NCI-H2196 treated with DMSO at 0.1 percent for 48 hours (cell line): Measurements from ENCODE around the gene ANGPTL4.
A peak's percentile ranks its signal among the peaks of the same experiment; 100 is the strongest.
"Not testable (repeated sequence)": the region's sequence is repeated elsewhere in the genome, so short reads cannot be mapped to it uniquely, and the experiment has no call there.

ENCODE experiments used
- DNase-seq: peaks from one replicate; lab custom pipeline; 2025; ENCODE audit not compliant: unreplicated experiment; lab: John Stamatoyannopoulos, UW

ANGPTL4 gene

DNA sequence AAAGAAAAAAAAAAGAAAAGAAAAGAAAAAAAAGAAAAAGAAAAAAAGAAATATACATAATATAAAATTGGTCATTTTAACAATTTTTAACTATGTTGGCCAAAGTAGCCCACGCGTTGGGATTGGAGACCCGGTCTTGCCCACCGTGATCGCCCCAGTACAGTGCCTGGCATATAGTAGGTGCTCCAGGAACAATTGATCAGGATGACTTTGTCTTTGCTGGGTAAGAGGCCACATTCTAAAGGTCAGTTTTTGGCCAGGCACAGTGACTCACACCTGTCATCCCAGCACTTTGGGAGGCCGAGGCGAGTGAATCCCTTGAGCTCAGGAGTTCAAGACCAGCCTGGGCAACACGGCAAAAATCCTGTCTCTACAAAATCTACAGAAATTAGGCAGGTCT, 3.8 kb upstream of the ANGPTL4 start:
- DNase-seq: no peak

DNA sequence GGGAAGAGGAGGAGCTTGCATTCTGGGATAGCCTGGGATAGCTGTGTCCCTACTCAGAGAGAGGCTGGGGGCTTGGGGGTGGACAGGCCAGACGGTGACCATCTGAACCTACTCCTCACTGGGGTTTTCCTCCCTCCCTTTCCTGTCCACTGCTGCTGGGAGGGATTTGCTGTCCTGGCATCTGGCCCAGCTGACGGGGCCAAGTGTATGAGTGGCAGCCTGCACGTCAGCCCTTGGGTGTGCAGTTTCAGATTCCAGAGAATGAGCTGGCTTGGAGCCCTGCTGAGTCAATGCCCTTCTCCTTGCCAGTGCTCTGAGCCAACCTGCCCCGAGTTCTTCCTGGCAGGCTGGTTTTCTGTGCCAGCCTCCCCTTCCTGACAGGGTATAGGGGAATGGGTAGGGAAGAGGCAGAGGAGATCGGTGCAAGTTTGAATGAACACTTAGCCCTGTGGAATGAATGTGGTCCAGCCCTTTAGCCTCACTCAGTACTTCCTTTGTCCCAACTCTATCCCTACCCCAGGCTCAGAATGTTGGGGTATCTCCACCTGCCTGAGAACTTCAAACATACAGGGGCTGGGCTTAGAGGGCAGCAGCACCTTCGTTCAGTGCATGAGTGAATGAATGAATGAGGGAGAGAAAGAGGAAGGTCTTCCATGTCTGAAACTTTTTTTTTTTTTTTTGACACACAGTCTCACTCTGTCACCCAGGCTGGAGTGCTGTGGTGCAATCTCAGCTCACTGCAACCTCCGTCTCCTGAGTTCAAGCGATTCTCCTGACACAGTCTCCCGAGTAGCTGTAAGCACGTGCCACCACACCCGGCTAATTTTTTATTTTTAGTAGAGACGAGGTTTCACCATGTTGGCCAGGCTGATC, 1.8 kb upstream of the ANGPTL4 start:
- DNase-seq: peak; percentile 95

DNA sequence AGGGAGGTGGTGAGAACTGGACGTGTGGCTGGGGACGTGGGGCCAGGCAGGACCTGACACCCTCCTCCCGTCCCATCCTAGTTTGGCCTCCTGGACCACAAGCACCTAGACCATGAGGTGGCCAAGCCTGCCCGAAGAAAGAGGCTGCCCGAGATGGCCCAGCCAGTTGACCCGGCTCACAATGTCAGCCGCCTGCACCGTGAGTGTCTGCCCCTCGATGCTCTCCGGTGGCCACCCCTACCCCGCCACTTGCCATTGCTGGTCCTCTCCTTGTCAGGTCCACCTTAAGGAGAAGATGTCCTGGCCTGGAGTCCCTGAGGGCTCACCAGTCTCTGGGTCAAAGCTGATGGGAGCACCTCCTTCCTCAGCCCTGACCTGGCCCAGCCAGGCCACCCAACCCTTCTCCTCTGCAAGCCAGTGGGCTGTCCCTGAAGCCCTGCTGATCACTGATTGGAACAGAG, 2.2 kb downstream of the ANGPTL4 start:
- DNase-seq: no peak

DNA sequence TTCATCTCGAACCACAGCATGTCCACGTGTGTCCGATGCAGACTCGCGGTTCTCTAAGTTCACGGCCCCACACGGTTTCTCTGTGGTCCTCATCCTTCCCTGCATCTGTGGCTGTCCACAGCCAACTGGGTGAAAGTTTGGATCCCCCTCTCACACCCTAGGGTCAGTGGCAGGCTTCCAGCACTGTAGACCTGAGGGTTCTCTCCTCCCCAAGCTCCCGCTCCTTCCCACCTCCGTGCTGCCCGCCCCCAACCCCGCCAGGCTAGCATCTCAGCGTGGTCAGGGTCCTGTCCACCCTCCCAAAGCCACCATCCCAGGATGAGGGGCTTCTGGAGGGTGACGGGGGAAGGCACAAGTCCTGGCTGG, 3.0 kb downstream of the ANGPTL4 start:
- DNase-seq: no peak

DNA sequence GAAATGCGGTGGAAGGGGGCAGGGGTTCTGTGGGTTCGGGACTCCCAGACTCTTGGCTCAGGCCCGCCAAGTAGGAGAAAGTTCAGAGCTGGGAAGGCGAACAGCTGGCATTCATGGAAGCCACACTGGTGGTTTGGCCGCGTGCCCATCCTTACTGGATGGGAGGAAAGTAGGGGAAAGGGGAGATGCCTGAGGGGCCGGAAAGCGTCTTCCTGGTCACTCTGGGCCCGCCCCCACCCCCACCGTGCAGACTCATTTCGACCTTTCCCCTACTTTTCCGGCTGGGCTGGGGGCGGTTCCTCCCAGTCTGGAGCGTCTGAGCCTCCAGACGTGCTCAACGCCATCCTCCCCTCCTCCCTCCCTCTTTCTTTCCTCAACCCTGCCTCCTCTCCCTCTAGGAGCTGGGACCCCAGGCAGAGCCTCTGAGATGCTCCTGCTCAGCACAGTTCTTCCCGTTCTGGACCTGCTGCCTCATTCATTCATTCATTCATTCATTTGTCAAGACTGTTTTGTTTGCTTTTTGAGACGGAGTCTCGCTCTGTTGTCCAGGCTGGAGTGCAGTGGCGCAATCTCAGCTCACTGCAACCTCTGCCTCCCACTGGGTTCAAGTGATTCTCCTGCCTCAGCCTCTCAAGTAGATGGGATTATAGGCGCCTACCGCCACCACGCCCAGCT, 3.5 kb downstream of the ANGPTL4 start:
- peak; percentile 76 for DNase-seq

DNA sequence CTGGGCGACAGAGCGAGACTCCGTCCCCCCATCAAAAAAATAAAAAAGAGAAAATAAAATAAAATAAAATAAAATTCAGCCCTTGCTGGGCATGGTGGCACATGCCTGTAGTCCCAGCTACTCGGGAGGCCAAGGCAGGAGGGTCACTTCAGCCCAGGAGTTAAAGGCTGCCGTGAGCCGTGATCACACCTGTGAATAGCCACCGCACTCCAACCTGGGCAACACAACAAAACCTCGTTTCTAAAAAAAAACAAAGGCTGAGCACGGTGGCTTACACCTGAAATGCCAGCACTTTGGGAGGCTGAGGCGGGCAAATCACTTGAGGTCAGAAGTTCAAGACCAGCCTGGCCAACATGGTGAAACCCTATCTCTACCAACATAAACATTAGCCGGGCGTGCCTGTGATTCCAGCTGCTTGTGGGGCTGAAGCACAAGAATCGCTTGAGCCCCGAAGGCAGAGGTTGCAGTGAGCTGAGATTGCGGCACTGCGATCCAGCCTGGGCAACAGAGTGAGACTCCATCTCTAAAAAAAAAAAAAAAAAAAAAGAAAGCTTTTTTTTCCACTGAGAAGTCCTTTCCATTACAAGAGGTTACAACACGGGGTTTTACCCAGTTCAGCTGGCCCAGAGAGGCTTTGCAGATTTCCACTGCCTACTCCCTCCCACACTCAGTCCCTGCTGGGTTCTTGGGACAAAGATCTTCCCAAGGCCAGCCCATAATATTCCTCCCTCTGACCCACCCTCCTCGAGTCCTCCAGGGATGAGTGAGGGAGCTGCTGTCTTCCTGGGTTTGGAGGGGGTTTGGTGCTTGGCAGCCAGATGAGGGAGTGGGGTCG, 6.4 kb downstream of the ANGPTL4 start:
- no peak for DNase-seq

DNA sequence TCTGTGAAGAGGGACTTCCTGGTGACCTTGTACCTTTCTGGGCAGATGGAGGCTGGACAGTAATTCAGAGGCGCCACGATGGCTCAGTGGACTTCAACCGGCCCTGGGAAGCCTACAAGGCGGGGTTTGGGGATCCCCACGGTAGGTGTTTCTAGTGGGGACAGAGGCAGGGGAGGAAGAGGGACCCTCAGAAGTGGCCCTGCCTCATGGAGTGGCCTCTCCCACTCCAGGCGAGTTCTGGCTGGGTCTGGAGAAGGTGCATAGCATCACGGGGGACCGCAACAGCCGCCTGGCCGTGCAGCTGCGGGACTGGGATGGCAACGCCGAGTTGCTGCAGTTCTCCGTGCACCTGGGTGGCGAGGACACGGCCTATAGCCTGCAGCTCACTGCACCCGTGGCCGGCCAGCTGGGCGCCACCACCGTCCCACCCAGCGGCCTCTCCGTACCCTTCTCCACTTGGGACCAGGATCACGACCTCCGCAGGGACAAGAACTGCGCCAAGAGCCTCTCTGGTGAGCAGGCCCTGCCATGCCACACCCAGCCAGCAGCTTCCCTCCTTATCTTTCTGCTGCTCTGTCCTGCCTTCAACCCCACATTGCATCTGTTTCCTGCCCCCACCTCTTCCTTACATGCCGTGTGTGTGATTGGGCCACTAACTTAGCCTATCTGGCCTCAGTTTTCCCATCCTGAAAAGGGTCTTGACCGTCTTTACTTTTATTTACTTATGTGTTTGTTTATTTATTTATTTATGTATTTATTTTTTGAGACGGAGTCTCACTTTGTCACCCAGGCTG, 7.3 kb downstream of the ANGPTL4 start:
- no peak for DNase-seq

DNA sequence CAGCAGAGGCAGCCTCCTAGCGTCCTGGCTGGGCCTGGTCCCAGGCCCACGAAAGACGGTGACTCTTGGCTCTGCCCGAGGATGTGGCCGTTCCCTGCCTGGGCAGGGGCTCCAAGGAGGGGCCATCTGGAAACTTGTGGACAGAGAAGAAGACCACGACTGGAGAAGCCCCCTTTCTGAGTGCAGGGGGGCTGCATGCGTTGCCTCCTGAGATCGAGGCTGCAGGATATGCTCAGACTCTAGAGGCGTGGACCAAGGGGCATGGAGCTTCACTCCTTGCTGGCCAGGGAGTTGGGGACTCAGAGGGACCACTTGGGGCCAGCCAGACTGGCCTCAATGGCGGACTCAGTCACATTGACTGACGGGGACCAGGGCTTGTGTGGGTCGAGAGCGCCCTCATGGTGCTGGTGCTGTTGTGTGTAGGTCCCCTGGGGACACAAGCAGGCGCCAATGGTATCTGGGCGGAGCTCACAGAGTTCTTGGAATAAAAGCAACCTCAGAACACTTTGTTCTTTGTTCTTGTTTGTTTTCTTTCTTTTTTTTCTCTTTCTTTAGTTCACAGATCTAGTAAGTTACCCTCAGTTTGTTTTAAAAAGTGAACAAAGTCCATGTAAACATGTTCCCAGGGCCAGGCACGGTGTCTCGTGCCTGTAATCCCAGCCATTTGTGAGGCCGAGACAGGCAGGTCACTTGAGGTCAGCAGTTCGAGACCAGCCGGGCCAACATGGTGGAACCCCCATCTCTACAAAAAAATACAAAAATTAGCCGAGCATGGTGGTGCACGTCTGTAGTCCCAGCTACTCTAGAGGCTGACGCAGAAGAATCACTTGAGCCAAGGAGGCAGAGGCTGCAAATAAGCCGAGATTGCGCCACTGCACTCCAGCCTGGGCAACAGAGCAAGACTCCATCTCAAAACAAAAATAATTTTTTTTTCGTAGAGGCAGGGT, 10.2 kb downstream of the ANGPTL4 start:
- DNase-seq: no peak

DNA sequence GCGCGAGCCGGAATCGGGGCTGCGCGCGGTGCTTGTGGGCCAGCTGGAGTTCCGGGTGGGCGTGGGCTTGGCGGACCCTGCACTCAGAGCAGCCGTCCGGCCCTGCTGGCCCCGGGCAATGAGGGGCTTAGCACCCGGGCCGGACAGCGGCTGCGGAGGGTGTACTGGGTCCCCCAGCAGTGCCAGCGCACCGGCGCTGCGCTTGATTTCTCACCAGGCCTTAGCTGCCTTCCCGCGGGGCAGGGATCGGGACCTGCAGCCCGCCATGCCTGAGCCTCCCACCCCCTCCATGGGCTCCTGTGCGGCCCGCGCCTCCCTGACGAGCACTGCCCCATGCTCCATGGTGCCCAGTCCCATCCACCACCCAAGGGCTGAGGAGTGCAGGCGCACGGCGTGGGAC, 11.8 kb downstream of the ANGPTL4 start:
- not testable (repeated sequence) for DNase-seq

DNA sequence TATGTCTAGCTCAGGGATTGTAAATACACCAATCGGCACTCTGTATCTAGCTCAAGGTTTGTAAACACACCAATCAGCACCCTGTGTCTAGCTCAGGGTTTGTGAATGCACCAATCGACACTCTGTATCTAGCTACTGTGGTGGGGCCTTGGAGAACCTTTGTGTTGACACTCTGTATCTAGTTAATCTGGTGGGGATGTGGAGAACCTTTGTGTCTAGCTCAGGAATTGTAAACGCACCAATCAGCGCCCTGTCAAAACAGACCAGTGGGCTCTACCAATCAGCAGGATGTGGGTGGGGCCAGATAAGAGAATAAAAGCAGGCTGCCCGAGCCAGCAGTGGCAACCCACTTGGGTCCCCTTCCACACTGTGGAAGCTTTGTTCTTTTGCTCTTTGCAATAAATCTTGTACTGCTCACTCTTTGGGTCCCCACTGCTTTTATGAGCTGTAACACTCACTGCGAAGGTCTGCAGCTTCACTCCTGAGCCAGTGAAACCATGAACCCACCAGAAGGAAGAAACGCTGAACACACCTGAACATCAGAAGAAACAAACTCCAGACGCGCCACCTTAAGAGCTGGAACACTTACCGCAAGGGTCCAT, 12.5 kb downstream of the ANGPTL4 start:
- DNase-seq: not testable (repeated sequence)

DNA sequence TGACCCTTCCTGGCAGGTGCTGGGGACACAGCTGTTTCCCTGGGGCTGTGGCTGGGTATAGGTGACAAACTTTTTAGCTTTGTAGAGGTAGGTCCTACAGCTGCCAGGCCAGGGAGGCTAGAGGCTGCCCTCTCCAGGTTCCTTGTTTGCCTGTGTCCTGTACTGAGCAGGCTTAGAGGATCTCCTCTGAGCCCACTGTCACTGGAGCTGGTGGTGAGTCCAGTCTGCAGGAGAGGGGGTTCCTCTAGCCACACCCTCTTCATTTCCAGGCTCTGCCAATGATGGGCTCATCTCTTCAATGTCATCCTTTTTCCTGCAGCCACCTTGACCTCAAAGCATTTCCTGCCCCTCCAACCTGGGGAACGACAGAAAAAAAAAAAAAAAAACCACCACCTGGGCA, 13.6 kb downstream of the ANGPTL4 start:
- DNase-seq: no peak

DNA sequence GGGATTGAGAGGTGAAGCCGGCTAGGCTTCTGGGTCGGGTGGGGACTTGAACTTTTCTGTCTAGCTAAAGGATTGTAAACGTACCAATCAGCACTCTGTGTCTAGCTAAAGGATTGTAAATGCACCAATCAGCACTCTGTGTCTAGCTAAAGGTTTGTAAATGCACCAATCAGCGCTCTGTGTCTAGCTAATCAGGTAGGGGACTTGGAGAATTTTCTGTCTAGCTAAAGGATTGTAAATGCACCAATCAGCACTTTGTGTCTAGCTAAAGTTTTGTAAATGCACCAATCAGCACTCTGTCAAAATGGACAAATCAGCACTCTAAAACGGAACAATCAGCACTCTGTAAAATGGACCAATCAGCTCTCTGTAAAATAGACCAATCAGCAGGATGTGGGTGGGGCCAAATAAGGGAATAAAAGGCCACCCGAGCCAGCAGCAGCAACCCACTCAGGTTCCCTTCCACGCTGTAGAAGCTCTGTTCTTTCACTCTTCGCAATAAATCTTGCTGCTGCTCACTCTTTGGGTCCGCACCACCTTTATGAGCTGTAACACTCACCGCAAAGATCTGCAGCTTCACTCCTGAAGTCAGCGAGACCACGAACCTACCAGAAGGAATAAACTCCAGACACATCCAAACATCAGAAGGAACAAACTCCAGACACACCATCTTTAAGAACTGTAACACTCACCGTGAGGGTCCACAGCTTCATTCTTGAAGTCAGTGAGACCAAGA, 15.4 kb downstream of the ANGPTL4 start:
- not testable (repeated sequence) for DNase-seq

DNA sequence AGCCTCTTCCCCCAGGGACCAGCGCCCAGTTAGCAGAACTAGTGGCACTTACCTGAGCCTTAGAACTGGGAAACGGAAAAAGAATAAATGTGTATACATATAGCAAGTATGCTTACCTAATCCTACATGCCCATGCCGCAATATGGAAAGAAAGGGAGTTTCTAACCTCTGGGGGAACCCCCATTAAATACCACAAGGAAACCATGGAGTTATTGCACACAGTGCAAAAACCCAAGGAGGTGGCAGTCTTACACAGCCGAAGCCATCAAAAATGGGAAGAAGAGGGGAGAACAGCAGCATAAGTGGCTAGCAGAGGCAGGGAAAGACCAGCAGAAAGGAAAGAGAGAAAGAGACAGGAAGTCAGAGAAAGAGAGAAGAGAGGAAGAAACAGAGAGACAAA, 20.6 kb downstream of the ANGPTL4 start:
- not testable (repeated sequence) for DNase-seq

DNA sequence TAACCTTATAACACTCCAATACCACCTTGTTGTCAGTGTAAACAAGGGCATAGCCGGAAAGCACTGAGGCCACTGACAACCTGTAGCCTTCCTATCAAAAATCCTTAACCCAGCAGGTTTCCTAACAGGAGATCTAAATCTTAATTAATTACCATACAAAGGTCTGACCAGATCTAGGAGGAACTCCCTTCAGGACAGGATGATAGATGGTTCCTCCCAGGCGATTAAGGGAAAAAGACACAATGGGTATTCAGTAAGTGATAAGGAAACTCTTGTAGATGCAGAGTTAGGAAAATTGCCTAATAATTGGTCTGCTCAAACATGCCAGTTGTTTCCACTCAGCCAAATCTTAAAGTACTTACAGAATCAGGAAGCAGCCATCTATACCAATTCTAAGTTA, 21.1 kb downstream of the ANGPTL4 start:
- DNase-seq: not testable (repeated sequence)

DNA sequence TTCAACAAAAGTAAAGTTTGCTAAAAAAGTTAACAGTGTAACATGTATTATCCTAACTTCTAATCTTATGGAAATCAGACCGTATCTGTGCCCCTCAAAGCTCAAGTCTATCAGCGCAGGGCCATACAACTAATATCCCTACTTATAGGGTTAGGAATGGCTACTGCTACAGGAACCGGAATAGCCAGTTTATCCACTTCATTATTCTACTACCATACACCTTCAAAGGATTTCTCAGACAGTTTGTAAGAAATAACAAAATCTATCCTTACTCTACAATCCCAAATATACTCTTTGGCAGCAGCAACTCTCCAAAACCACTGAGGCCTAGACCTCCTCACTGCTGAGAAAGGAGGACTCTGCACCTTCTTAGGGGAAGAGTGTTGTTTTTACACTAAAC, 21.6 kb downstream of the ANGPTL4 start:
- not testable (repeated sequence) for DNase-seq

DNA sequence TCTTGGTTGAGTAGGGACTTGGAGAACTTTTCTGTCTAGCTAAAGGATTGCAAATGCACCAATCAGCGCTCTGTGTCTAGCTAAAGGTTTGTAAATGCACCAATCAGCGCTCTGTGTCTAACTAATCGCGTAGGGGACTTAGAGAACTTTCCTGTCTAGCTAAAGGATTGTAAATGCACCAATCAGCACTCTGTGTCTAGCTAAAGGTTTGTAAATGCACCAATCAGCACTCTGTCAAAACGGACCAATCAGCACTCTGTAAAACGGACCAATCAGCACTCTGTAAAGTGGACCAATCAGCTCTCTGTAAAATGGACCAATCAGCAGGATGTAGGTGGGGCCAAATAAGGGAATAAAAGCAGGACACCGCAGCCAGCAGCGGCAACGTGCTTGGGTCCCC, 22.5 kb downstream of the ANGPTL4 start:
- not testable (repeated sequence) for DNase-seq

DNA sequence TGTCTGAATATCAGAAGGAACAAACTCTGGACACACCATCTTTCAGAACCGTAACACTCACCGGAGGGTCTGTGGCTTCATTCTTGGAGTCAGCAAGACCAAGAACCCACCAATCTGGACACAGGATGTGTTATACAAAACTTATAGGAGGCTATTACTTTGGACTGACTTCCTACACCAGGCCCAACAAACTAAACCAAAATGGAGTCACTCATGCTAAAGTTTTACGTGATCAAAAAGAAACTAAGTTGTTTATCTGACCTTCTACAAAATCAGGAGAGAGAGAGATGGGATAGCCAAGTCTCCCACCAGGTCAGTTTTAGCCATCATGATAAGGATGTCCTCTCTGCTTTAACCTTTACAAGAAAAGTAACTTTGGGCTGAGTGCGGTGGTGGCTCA, 23.0 kb downstream of the ANGPTL4 start:
- no peak for DNase-seq
